GM12872 (cell line): ENCODE data around the gene ADAMTS18.

Experiments
- TF ChIP-seq, protein P1 (sequence below): IDR thresholded peaks from 3 replicates; pipeline ENCODE4 v1.5.1; 2011; ENCODE audit warnings: low read depth, mild to moderate bottlenecking, low read length, moderate library complexity; ENCODE audit not compliant: insufficient read depth

ADAMTS18 gene

DNA sequence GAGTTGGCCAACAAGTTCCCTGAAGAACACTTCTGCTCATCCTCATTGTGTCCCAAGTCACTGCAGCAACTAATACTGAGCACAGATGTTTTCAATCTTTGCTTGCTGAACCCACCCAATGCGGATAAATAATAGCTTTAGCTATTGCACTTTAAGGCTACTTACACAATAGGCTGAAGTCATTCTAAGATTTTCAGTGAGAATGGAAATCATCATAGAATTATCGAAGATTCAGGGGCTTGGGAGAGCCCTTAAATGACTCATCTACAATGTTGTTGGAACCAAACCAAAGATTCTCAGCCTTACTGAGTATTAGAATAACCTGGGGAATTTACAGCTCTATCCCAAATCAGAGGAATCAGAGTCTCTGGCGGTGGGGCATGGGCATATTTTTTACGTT lies 184.4 kb downstream of the ADAMTS18 start:
- TF ChIP-seq, protein P1, sequence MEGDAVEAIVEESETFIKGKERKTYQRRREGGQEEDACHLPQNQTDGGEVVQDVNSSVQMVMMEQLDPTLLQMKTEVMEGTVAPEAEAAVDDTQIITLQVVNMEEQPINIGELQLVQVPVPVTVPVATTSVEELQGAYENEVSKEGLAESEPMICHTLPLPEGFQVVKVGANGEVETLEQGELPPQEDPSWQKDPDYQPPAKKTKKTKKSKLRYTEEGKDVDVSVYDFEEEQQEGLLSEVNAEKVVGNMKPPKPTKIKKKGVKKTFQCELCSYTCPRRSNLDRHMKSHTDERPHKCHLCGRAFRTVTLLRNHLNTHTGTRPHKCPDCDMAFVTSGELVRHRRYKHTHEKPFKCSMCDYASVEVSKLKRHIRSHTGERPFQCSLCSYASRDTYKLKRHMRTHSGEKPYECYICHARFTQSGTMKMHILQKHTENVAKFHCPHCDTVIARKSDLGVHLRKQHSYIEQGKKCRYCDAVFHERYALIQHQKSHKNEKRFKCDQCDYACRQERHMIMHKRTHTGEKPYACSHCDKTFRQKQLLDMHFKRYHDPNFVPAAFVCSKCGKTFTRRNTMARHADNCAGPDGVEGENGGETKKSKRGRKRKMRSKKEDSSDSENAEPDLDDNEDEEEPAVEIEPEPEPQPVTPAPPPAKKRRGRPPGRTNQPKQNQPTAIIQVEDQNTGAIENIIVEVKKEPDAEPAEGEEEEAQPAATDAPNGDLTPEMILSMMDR = no peak

- TF ChIP-seq, protein P1 = no peak
Measured at GRCh38 chr16:77246150-77246549, 188.7 kb downstream of the ADAMTS18 start.

- TF ChIP-seq, protein P1 = no peak
Measured at GRCh38 chr16:77238593-77238992, 196.2 kb downstream of the ADAMTS18 start.

- TF ChIP-seq, protein P1 = peak; percentile 99
Measured at GRCh38 chr16:77236063-77236511, 198.7 kb downstream of the ADAMTS18 start.

- TF ChIP-seq, protein P1 = no peak
Measured at GRCh38 chr16:77234611-77235010, 200.2 kb downstream of the ADAMTS18 start.

DNA sequence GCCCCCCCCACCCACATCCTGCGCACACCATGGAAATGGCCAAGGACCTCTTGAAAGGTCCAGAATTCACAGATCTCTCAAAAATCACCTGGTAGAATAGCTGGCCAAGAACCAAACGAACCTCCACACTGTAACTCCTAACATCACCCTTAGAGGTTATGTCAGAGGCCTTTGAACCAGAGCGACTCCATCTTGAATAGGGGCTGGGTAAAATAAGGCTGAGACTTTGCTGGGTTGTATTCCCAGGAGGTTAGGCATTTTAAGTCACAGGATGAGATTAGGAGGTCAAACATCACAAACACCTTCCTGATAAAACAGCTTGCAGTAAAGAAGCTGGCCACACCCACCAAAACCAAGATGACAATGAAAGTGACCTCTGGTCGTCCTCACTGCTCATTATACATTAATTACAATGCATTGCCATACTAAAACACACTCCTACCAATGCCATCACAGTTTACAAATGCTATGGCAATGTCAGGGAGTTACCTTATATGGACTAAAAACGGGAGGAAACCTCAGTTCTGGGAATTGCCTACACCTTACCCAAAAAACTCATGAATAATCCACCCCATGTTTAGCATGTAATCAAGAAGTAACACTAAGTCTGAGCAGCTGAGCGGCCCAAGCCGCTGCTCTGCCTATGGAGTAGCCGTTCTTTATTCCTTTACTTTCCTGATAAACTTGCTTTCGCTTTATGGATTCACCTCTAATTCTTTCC lies 200.9 kb downstream of the ADAMTS18 start:
- TF ChIP-seq, protein P1 = no peak
